ENCODE measurements around the gene HYI. TPM values are rescaled to one million over a fixed set of nuclear protein-coding genes. Genes with fewer than 3 reads are reported as not detected.

The HYI gene
- total RNA-seq, 1 experiment from 2014 or later: 43.5 TPM

DNA sequence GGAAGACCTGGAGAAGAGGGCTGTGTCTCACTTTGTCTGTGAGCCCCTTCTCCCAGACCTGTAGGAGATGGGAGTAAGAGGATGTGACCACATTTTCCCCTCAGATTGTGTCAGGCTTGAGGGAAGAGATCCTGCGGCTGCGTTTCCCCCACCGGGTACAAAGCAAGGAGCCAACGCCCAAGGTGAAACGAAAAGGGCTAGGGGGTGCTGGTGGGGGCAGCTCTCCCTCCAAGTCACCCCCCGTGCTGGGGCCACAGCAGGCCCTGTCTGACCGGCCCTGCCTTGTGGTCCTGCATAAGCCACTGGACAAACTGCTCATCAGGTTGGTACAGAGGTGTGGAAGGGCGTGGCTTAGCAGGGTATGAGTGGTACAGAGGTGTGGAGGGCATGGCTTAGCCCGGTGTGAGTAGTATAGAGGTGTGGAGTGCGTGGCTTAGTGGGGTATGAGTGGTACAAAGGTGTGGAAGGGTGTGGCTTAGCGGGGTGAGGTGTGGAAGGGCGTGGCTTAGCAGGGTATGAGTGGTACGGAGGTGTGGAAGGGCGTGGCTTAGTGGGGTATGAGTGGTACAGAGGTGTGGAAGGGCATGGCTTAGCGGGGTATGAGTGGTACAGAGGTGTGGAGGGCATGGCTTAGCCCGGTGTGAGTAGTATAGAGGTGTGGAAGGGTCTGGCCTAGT, 30.6 kb downstream of the HYI start:
- POLR2A ChIA-PET (ENCODE audit: unreplicated experiment): no interaction called here
- no TSS peak for BruUV-seq (replicated peaks)
- intact Hi-C loops (cut with micrococcal nuclease; ENCODE audit: unreplicated experiment): no loop called here

DNA sequence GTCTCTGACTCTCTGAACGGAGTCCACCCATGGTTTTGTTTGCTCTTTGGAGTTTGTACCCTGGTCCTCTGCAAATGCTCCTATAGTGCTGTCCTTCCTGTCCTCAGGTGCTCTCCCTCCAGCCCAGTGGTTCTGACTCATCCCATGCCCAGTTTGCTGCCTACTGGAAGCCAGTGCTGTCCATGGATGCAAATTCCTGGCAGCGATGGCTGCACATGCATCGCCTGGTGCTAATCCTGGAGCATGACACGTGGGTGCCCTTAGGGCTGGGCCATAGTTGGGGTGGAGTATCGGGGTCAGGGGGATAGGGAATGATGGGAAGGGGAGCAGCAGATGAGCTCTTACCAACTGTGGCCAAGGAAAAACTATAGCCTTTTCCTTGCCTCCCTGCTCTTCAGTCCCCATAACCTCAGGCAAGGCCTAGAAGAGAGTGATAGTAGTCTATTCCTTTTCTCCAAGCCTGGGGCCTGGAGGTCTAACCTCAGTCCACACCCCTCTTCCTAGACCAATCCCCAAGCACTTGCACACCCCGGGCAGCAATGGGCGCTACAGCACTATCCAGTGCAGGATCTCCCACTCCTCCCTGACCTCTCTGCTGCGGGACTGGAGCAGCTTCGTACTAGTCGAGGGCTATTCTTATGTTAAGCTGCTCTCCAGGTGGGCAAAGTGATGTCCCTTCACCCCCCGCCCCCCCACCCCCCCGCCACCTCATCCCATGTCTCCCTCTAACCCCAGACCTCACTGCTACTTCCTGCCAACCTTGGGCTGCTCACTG, 31.6 kb downstream of the HYI start:
- DNase-seq: no peak
- Histone ChIP-seq H3K79me2 (ENCODE audit: low read depth) (no peaks in the 10 kb centered on the region), H3K27ac (no peak overlapping the region), H3K9me2 (ENCODE audit: insufficient read depth) (no peaks in the 10 kb centered on the region), H3K4me2 (no peak overlapping the region), H3K9me3 (ENCODE audit: insufficient read depth, low read depth) (no peaks in the 10 kb centered on the region), H3K27me3 (ENCODE audit: insufficient read depth, low read depth) (no peaks in the 10 kb centered on the region), H3K36me3 (ENCODE audit: low read depth) (peaks cover 52% of the 10 kb centered on the region), H2AFZ (no peak overlapping the region), H3K4me3 (no peak overlapping the region), H3K4me1 (replicated peaks; ENCODE audit: insufficient read depth) (peaks cover 18% of the 10 kb centered on the region), H3F3A (ENCODE audit: insufficient read depth, low read depth) (peaks cover 29% of the 10 kb centered on the region), H4K20me1 (ENCODE audit: insufficient read depth) (no peaks in the 10 kb centered on the region; the same call in 1 of the 2 replicates)
- ChIA-PET POLR2A (ENCODE audit: unreplicated experiment) (no interaction called here), CTCF (no interaction called here)
- TF ChIP-seq, protein P1, sequence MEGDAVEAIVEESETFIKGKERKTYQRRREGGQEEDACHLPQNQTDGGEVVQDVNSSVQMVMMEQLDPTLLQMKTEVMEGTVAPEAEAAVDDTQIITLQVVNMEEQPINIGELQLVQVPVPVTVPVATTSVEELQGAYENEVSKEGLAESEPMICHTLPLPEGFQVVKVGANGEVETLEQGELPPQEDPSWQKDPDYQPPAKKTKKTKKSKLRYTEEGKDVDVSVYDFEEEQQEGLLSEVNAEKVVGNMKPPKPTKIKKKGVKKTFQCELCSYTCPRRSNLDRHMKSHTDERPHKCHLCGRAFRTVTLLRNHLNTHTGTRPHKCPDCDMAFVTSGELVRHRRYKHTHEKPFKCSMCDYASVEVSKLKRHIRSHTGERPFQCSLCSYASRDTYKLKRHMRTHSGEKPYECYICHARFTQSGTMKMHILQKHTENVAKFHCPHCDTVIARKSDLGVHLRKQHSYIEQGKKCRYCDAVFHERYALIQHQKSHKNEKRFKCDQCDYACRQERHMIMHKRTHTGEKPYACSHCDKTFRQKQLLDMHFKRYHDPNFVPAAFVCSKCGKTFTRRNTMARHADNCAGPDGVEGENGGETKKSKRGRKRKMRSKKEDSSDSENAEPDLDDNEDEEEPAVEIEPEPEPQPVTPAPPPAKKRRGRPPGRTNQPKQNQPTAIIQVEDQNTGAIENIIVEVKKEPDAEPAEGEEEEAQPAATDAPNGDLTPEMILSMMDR (conservative IDR thresholded peaks at IDR 0.05): no peak
- TF ChIP-seq EZH2 (IDR thresholded peaks at IDR 0.05; ENCODE audit: low read depth): no peak
- intact Hi-C loops (cut with micrococcal nuclease; ENCODE audit: unreplicated experiment): no loop called here
- no TSS peak for BruUV-seq (replicated peaks)

More for the DNA sequence above, 30.6 kb downstream of the HYI start:
- peaks cover 53% of the 10 kb centered on the region for H3K36me3 ChIP-seq (ENCODE audit: low read depth)
- no peaks in the 10 kb centered on the region; the same call in 1 of the 2 replicates for H4K20me1 ChIP-seq (ENCODE audit: insufficient read depth)
- CTCF ChIA-PET: no interaction called here
- no peak overlapping the region for H3K4me3 ChIP-seq
- no peak overlapping the region for H3K4me2 ChIP-seq
- H3K9me2 ChIP-seq (ENCODE audit: insufficient read depth): no peaks in the 10 kb centered on the region
- H3K4me1 ChIP-seq (replicated peaks; ENCODE audit: insufficient read depth): peaks cover 18% of the 10 kb centered on the region
- no peak overlapping the region for H2AFZ ChIP-seq
- no peaks in the 10 kb centered on the region for H3K27me3 ChIP-seq (ENCODE audit: insufficient read depth, low read depth)
- peak overlapping the region; percentile 81 for H3K27ac ChIP-seq
- no peak for TF ChIP-seq EZH2 (IDR thresholded peaks at IDR 0.05; ENCODE audit: low read depth)
- TF ChIP-seq, protein P1 (conservative IDR thresholded peaks at IDR 0.05): no peak
- H3K79me2 ChIP-seq (ENCODE audit: low read depth): no peaks in the 10 kb centered on the region
- H3F3A ChIP-seq (ENCODE audit: insufficient read depth, low read depth): peaks cover 29% of the 10 kb centered on the region
- DNase-seq: no peak
- no peaks in the 10 kb centered on the region for H3K9me3 ChIP-seq (ENCODE audit: insufficient read depth, low read depth)

DNA sequence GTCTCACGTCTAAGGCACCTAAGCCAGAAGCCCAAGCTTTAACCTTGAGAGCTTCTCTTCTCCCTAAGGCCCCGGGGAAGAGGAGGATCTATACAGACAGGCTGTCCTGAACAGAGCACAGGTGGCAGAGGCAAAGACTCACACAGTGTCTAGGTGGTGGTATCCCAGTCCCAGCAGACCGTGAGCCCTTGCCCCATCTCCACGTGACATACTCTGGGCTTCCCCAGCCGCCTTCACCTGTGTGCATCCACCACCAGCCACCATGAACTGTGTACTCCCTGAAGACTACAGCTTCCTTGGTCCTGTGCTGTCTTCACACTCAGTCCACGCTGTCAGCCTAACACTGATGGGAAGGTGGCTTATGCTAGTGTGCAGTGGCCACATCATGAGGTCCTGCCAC, 32.3 kb downstream of the HYI start:
- H3K4me1 ChIP-seq (replicated peaks; ENCODE audit: insufficient read depth): peaks cover 18% of the 10 kb centered on the region
- no peak for DNase-seq
- no peak overlapping the region for H3K27ac ChIP-seq
- CTCF ChIA-PET: interaction anchor here (0.5 to 0.6 kb wide), 2 partner anchors 9 to 41 kb away, joined by 4 to 5 read pairs; no protein-coding TSS in a partner anchor
- no peaks in the 10 kb centered on the region for H3K9me2 ChIP-seq (ENCODE audit: insufficient read depth)
- peaks cover 29% of the 10 kb centered on the region for H3F3A ChIP-seq (ENCODE audit: insufficient read depth, low read depth)
- H3K4me2 ChIP-seq: no peak overlapping the region
- TF ChIP-seq EZH2 (IDR thresholded peaks at IDR 0.05; ENCODE audit: low read depth): no peak
- TF ChIP-seq, protein P1 (conservative IDR thresholded peaks at IDR 0.05): no peak
- H3K9me3 ChIP-seq (ENCODE audit: insufficient read depth, low read depth): no peaks in the 10 kb centered on the region
- no TSS peak for BruUV-seq (replicated peaks)
- peaks cover 45% of the 10 kb centered on the region for H3K36me3 ChIP-seq (ENCODE audit: low read depth)
- H3K27me3 ChIP-seq (ENCODE audit: insufficient read depth, low read depth): no peaks in the 10 kb centered on the region
- H3K79me2 ChIP-seq (ENCODE audit: low read depth): no peaks in the 10 kb centered on the region
- H2AFZ ChIP-seq: no peak overlapping the region
- no peak overlapping the region for H3K4me3 ChIP-seq
- POLR2A ChIA-PET (ENCODE audit: unreplicated experiment): interaction anchor here (0.6 kb wide), 1 partner anchor 1077 kb away, joined by 4 read pairs; no protein-coding TSS in a partner anchor
- H4K20me1 ChIP-seq (ENCODE audit: insufficient read depth): no peaks in the 10 kb centered on the region; the same call in 1 of the 2 replicates
- intact Hi-C loops (cut with micrococcal nuclease; ENCODE audit: unreplicated experiment): no loop called here

Measured in PC-9 (cell line).